Measurements from ENCODE around the gene PDHA1.

The PDHA1 gene

GRCh38 chrX:19303256-19303880 lies 40.4 kb upstream of the PDHA1 start:
- peaks cover 3% of the 10 kb centered on the region; the same call in 1 of the 2 replicates for H3K4me1 ChIP-seq (ENCODE audit: control insufficient read depth, insufficient read depth, low read length)
- no peak overlapping the region for H3K27ac ChIP-seq (ENCODE audit: extremely low read depth, low read depth, low read length)
- ChIA-PET POLR2A (no interaction called here), CTCF (interaction anchor here (0.6 to 0.9 kb wide), 2 partner anchors 30 to 265 kb away, joined by 3 read pairs; no protein-coding TSS in a partner anchor)
- H3K4me3 ChIP-seq (ENCODE audit: low read depth, low read length), result no peak overlapping the region
- H3K36me3 ChIP-seq (ENCODE audit: control insufficient read depth in 2 of 2, insufficient read depth in 1 of 2, low read length in 2 of 2), result no peaks in the 10 kb centered on the region
- H3K9me3 ChIP-seq (ENCODE audit: control insufficient read depth, insufficient read depth, low read depth, low read length), result no peaks in the 10 kb centered on the region
- no peak for TF ChIP-seq ZNF157 (tag by site-specific recombination; IDR thresholded peaks at IDR 0.05)
- TF ChIP-seq WT1 (tag by site-specific recombination; IDR thresholded peaks at IDR 0.05), result no peak
- TF ChIP-seq ZNF558 (tag by site-specific recombination; IDR thresholded peaks at IDR 0.05), result no peak
- TF ChIP-seq ZNF148 (tag by site-specific recombination; IDR thresholded peaks at IDR 0.05; ENCODE audit: borderline replicate concordance), result no peak
- TF ChIP-seq ZBTB26 (tag by site-specific recombination; optimal IDR thresholded peaks at IDR 0.05), result no peak
- TF ChIP-seq ZNF292 (tag by site-specific recombination; IDR thresholded peaks at IDR 0.05; ENCODE audit: borderline replicate concordance, low read depth), result no peak

GRCh38 chrX:19326567-19326966 lies 17.2 kb upstream of the PDHA1 start:
- Histone ChIP-seq H3K9me3 (ENCODE audit: control insufficient read depth, insufficient read depth, low read depth, low read length) (no peaks in the 10 kb centered on the region), H3K36me3 (ENCODE audit: control insufficient read depth in 2 of 2, insufficient read depth in 1 of 2, low read length in 2 of 2) (no peaks in the 10 kb centered on the region), H3K27ac (ENCODE audit: extremely low read depth, low read depth, low read length) (no peak overlapping the region), H3K4me1 (ENCODE audit: control insufficient read depth, insufficient read depth, low read length) (no peaks in the 10 kb centered on the region), H3K4me3 (ENCODE audit: low read depth, low read length) (no peak overlapping the region)
- CTCF ChIA-PET, result interaction anchor here (0.7 to 2.1 kb wide), 2 partner anchors 23 to 309 kb away, joined by 3 to 4 read pairs; no protein-coding TSS in a partner anchor
- TF ChIP-seq ZNF792 (tag by site-specific recombination; IDR thresholded peaks at IDR 0.05) (no peak), ZNF707 (tag by site-specific recombination; IDR thresholded peaks at IDR 0.05) (no peak), BCL6B (tag by site-specific recombination; IDR thresholded peaks at IDR 0.05) (no peak), ZNF132 (tag by site-specific recombination; IDR thresholded peaks at IDR 0.05; ENCODE audit: borderline replicate concordance) (no peak), ZBTB48 (tag by site-specific recombination; IDR thresholded peaks at IDR 0.05) (no peak), SALL2 (tag by site-specific recombination; IDR thresholded peaks at IDR 0.05; ENCODE audit: borderline replicate concordance) (no peak), ZNF133 (tag by site-specific recombination; IDR thresholded peaks at IDR 0.05) (no peak), ZNF214 (tag by site-specific recombination; IDR thresholded peaks at IDR 0.05; ENCODE audit: borderline replicate concordance) (no peak), RBAK (tag by site-specific recombination; IDR thresholded peaks at IDR 0.05) (no peak), ZNF501 (tag by site-specific recombination; IDR thresholded peaks at IDR 0.05) (no peak), ZIC2 (tag by site-specific recombination; IDR thresholded peaks at IDR 0.05) (no peak), ZNF211 (tag by site-specific recombination; IDR thresholded peaks at IDR 0.05; ENCODE audit: low read depth) (no peak), GLIS1 (tag by site-specific recombination; IDR thresholded peaks at IDR 0.05) (no peak), SCRT2 (tag by site-specific recombination; IDR thresholded peaks at IDR 0.05) (no peak), ZNF302 (tag by site-specific recombination; IDR thresholded peaks at IDR 0.05; ENCODE audit: low read depth) (no peak), ZNF24 (tag by site-specific recombination; IDR thresholded peaks at IDR 0.05) (no peak)
- POLR2A ChIA-PET, result no interaction called here

Data from HEK293 (cell line).